ENCODE measurements around the gene AGPS. TPM values are rescaled to one million over a fixed set of nuclear protein-coding genes. Genes with fewer than 3 reads are reported as not detected.

AGPS gene
- total and polyA plus RNA-seq, 9 of the 15 experiments (the other 6 are each of a cell fraction or from before 2014, with no cell fraction given), result 15.5 to 211 (median 63.1) TPM

DNA sequence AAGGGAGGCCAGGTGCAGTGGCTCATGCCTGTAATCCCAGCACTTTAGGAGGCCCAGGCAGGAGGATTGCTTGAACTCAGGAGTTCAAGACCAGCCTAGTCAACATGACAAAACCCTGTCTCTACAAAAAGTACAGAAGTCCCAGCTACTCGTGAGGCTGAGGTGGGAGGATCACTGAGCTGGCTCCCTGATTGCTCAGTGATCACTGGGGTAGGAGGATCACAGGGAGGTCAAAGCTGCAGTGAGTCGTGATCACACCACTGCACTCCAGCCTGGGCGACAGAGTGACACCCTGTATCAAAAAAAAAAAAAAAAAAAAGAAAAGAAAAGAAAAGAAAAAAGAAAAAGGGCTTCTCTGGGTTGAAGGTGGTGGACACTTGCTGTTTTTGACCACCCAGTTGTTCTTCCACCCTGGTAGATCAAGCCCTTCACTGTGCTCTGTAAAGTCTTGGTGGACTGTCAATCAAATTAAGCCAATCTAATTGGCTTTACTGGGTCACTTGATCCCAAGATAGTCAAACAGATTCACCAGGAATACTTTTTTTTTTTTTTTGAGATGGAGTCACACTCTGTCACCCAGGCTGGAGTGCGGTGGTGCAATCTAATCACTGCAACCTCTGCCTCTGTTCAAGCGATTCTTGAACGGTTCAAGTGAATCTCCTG lies 191.6 kb downstream of the AGPS start:
- no TSS peak for BruUV-seq (replicated peaks)
- Histone ChIP-seq H3K36me3 (ENCODE audit: control insufficient read depth, insufficient read depth, low read length) (no peaks in the 10 kb centered on the region), H3K27ac (ENCODE audit: extremely low read depth, low read depth, low read length) (no peak overlapping the region), H3K4me1 (replicated peaks in 1 of 2; ENCODE audit: control insufficient read depth in 2 of 2, insufficient read depth in 2 of 2, low read length in 2 of 2) (no peaks in the 10 kb centered on the region), H3K9me1 (ENCODE audit: control insufficient read depth, insufficient read depth, low read length) (no peaks in the 10 kb centered on the region), H4K20me1 (replicated peaks; ENCODE audit: control insufficient read depth, insufficient read depth, low read length) (no peaks in the 10 kb centered on the region), H3K4me2 (ENCODE audit: insufficient read depth, low read length) (no peak overlapping the region), H3K4me3 (no peak overlapping the region), H3K27me3 (ENCODE audit: control insufficient read depth in 2 of 2, insufficient read depth in 2 of 2, low read length in 2 of 2) (peaks cover 0 to 7% of the 10 kb centered on the region in 2 experiments; a peak in 2 of 5 replicates), H3K79me2 (ENCODE audit: control insufficient read depth, insufficient read depth, low read length) (no peaks in the 10 kb centered on the region), H3K9me3 (replicated peaks; ENCODE audit: control insufficient read depth, insufficient read depth, low read depth, low read length) (no peaks in the 10 kb centered on the region), H3K9ac (ENCODE audit: insufficient read depth in 1 of 2, low read depth in 2 of 2, low read length in 2 of 2) (no peak overlapping the region), H2AFZ (ENCODE audit: low read depth, low read length) (no peak overlapping the region)
- POLR2A ChIA-PET, result interaction anchor here (1.0 kb wide), 1 partner anchor 15 kb away, joined by 8 read pairs; no protein-coding TSS in a partner anchor
- TF ChIP-seq ZNF384 (IDR thresholded peaks at IDR 0.05; ENCODE audit: low read depth, low read length) (0 out of 2 replicates have a peak, but pooled peaks have one; percentile 6), NFYB (IDR thresholded peaks at IDR 0.05; ENCODE audit: extremely low read depth, insufficient read length) (no peak)
- TF ChIP-seq, protein P1, sequence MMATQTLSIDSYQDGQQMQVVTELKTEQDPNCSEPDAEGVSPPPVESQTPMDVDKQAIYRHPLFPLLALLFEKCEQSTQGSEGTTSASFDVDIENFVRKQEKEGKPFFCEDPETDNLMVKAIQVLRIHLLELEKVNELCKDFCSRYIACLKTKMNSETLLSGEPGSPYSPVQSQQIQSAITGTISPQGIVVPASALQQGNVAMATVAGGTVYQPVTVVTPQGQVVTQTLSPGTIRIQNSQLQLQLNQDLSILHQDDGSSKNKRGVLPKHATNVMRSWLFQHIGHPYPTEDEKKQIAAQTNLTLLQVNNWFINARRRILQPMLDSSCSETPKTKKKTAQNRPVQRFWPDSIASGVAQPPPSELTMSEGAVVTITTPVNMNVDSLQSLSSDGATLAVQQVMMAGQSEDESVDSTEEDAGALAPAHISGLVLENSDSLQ (IDR thresholded peaks at IDR 0.05), result peak; percentile 89
- peak; percentile 41; the same call in 1 of the 3 replicates for ATAC-seq
- intact Hi-C loops (cut with micrococcal nuclease) (no loop called here), in situ Hi-C loops (cut with MboI) (no loop called here)
- peak; percentile 11 for FAIRE-seq
- 13% methylated on average over 6 of the region's 6 CpGs for WGBS (ENCODE audit: insufficient coverage, low coverage, missing lambda C conversion rate)
- CTCF ChIA-PET (ENCODE audit: low intra/inter-chr PET ratio), result interaction anchor here (0.7 kb wide), 1 partner anchor 62 kb away, joined by 3 read pairs; no protein-coding TSS in a partner anchor
- no peak for DNase-seq (ENCODE audit: extremely low read depth in 1 of 4, low spot score in 3 of 4)
